CD4-positive, CD25-positive, alpha-beta regulatory T cell (primary cell): ENCODE results near the gene DOCK1. TPM values are rescaled to one million over a fixed set of nuclear protein-coding genes. Genes with fewer than 3 reads are reported as not detected.
"Not testable (repeated sequence)": the region's sequence is repeated elsewhere in the genome, so short reads cannot be mapped to it uniquely, and the experiment has no call there.

Experiments
- ATAC-seq, 2 donors: fragments of 150-1000 bp; cut with Tn5 transposase; one replicate each; pipeline ENCODE4 v1.10.0; 2021; ENCODE audit warnings: low read depth in 2 of 2, moderate number of reproducible peaks in 2 of 2, moderate library complexity in 1 of 2
- DNase-seq, 3 donors: peaks; one replicate each; pipeline versions ENCODE4 v3.0.0 to v3.0.0-alpha.2; 2012 to 2022; ENCODE audit warnings: mixed read lengths in 1 of 3
- H3K27ac ChIP-seq: one replicate; pipeline ENCODE4 v1.7.0; 2013; ENCODE audit warnings: mild to moderate bottlenecking, low read length; ENCODE audit not compliant: insufficient read depth, poor library complexity, severe bottlenecking
- H3K27me3 ChIP-seq: one replicate; pipeline ENCODE4 v1.7.0; 2013; ENCODE audit warnings: low read length; ENCODE audit not compliant: control insufficient read depth, insufficient read depth
- H3K36me3 ChIP-seq: one replicate; pipeline ENCODE4 v1.7.0; 2013; ENCODE audit warnings: mild to moderate bottlenecking, low read length, moderate library complexity; ENCODE audit not compliant: control insufficient read depth, insufficient read depth
- H3K4me1 ChIP-seq: 2 replicates; pipeline ENCODE4 v1.7.0; 2013; ENCODE audit warnings: mild to moderate bottlenecking, low read length; ENCODE audit not compliant: insufficient read depth, control insufficient read depth, poor library complexity, severe bottlenecking
- H3K4me3 ChIP-seq: one replicate; pipeline ENCODE4 v1.7.0; 2013; ENCODE audit warnings: low read depth, mild to moderate bottlenecking, low read length, moderate library complexity
- H3K9me3 ChIP-seq, 2 experiments: 1 replicate in 1 of 2; 2 replicates in 1 of 2; pipeline ENCODE4 v1.7.0; 2013; ENCODE audit warnings: low read length in 2 of 2, mild to moderate bottlenecking in 1 of 2, moderate library complexity in 1 of 2; ENCODE audit not compliant: control insufficient read depth in 2 of 2
- H3K27ac Mint-ChIP-seq, 3 donors: one replicate each; pipeline ENCODE4 v1.8.0; 2020 to 2022; ENCODE audit warnings: mild to moderate bottlenecking in 3 of 3, mixed read lengths in 3 of 3, moderate library complexity in 2 of 3
- H3K27me3 Mint-ChIP-seq: one replicate; pipeline ENCODE4 v1.8.0; 2022; ENCODE audit warnings: mild to moderate bottlenecking, mixed read lengths
- H3K36me3 Mint-ChIP-seq: one replicate; pipeline ENCODE4 v1.8.0; 2020; ENCODE audit warnings: mixed read lengths
- H3K4me1 Mint-ChIP-seq, 4 donors: one replicate each; pipeline ENCODE4 v1.8.0; 2020 to 2022; ENCODE audit warnings: mixed read lengths in 4 of 4, mild to moderate bottlenecking in 1 of 4
- H3K4me3 Mint-ChIP-seq, 4 donors: one replicate each; pipeline ENCODE4 v1.8.0; 2020 to 2022; ENCODE audit warnings: mild to moderate bottlenecking in 4 of 4, mixed read lengths in 4 of 4, moderate library complexity in 3 of 4
- H3K9me3 Mint-ChIP-seq, 7 donors: one replicate each; pipeline ENCODE4 v1.8.0; 2020 to 2022; ENCODE audit warnings: mixed read lengths in 7 of 7, mild to moderate bottlenecking in 3 of 7, moderate library complexity in 2 of 7
- polyA plus RNA-seq, 4 donors: library from polyadenylated mRNA; unstranded; fragments of 300-500 nt; fragmentation: Illumina TruSeq; gene quantifications; one replicate each; pipeline ENCODE4 v1.2.3, GENCODE V29; 2021
- total RNA-seq: library from RNA; stranded (reverse); gene quantifications from one replicate; pipeline ENCODE4 v1.2.3, GENCODE V29; 2022

The DOCK1 gene
- total and polyA plus RNA-seq, 5 donors from 2014 or later = 0.20 TPM; not detected in 4

- H3K9me3 ChIP-seq = peaks cover 0 to 5% of the 10 kb centered on the region in 2 experiments
- H3K36me3 Mint-ChIP-seq = no peaks in the 10 kb centered on the region
- H3K9me3 Mint-ChIP-seq = peaks cover 0 to 8% (median 4%) of the 10 kb centered on the region in 7 donors
- H3K36me3 ChIP-seq = no peaks in the 10 kb centered on the region
- no peak overlapping the region for H3K27ac ChIP-seq
- H3K4me1 Mint-ChIP-seq = no peaks in the 10 kb centered on the region
- no peaks in the 10 kb centered on the region for H3K4me1 ChIP-seq
- ATAC-seq (no peak), DNase-seq (no peak)
- no peaks in the 10 kb centered on the region for H3K27me3 ChIP-seq
- no peak overlapping the region for H3K27ac Mint-ChIP-seq
- no peak overlapping the region for H3K4me3 Mint-ChIP-seq
- no peaks in the 10 kb centered on the region for H3K27me3 Mint-ChIP-seq
- H3K4me3 ChIP-seq = no peak overlapping the region
Observed at GRCh38 chr10:127283576-127283975, 378.3 kb downstream of the DOCK1 start.

- Mint-ChIP-seq H3K9me3 (peaks cover 3 to 13% (median 5%) of the 10 kb centered on the region in 7 donors), H3K4me3 (no peak overlapping the region), H3K27ac (no peak overlapping the region), H3K4me1 (peaks cover 0 to 32% (median 11%) of the 10 kb centered on the region in 4 donors), H3K27me3 (peaks cover 14% of the 10 kb centered on the region), H3K36me3 (peaks cover 3% of the 10 kb centered on the region)
- Histone ChIP-seq H3K4me3 (no peak overlapping the region), H3K27me3 (no peaks in the 10 kb centered on the region), H3K9me3 (peaks cover 0 to 5% of the 10 kb centered on the region in 2 experiments), H3K36me3 (no peaks in the 10 kb centered on the region), H3K27ac (no peak overlapping the region), H3K4me1 (peaks cover 16% of the 10 kb centered on the region)
- ATAC-seq (no peak), DNase-seq (no peak)
Observed at GRCh38 chr10:127290850-127291249, 385.6 kb downstream of the DOCK1 start.

DNA sequence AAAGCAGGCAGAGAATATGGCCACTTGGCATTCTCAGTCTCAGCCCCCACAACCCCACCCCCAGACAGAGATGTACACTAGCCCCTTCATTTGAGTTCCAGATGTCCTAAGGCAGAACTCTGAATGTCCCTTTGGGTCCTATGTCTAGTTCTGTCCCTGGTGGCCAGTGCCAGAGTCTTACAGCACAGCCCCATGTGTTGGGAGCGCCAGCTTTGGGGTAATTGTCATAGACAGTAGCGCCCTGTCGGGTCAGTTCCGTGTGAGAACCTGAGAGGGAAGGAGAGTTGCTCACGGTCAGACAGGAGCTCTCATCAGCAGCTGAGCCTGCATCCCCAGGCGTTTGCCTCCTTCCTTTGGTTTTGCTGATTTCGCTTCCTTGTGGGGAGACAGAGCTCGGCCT is 386.1 kb downstream of the DOCK1 start:
- peaks cover 3 to 13% (median 5%) of the 10 kb centered on the region in 7 donors for H3K9me3 Mint-ChIP-seq

GRCh38 chr10:127292888-127293287 is 387.7 kb downstream of the DOCK1 start:
- peaks cover 0 to 36% (median 11%) of the 10 kb centered on the region in 4 donors for H3K4me1 Mint-ChIP-seq
- Histone ChIP-seq H3K9me3 (peaks cover 0 to 5% of the 10 kb centered on the region in 2 experiments), H3K27me3 (no peaks in the 10 kb centered on the region), H3K4me3 (no peak overlapping the region), H3K27ac (no peak overlapping the region), H3K36me3 (no peaks in the 10 kb centered on the region), H3K4me1 (peaks cover 16% of the 10 kb centered on the region)
- H3K27me3 Mint-ChIP-seq = peaks cover 14% of the 10 kb centered on the region
- peaks cover 3% of the 10 kb centered on the region for H3K36me3 Mint-ChIP-seq
- no peak for DNase-seq
- H3K4me3 Mint-ChIP-seq = no peak overlapping the region
- peaks cover 3 to 8% (median 7%) of the 10 kb centered on the region in 7 donors for H3K9me3 Mint-ChIP-seq
- no peak for ATAC-seq
- no peak overlapping the region for H3K27ac Mint-ChIP-seq

More for the DNA sequence above, 386.1 kb downstream of the DOCK1 start:
- no peaks in the 10 kb centered on the region for H3K36me3 ChIP-seq
- no peak overlapping the region for H3K27ac ChIP-seq
- no peak overlapping the region for H3K27ac Mint-ChIP-seq
- H3K27me3 ChIP-seq = no peaks in the 10 kb centered on the region
- DNase-seq = no peak
- H3K4me3 ChIP-seq = no peak overlapping the region
- peaks cover 3% of the 10 kb centered on the region for H3K36me3 Mint-ChIP-seq
- peaks cover 0 to 5% of the 10 kb centered on the region in 2 experiments for H3K9me3 ChIP-seq
- H3K4me1 Mint-ChIP-seq = peaks cover 0 to 34% (median 11%) of the 10 kb centered on the region in 4 donors
- H3K4me3 Mint-ChIP-seq = no peak overlapping the region
- ATAC-seq = no peak
- H3K27me3 Mint-ChIP-seq = peaks cover 14% of the 10 kb centered on the region
- peaks cover 16% of the 10 kb centered on the region for H3K4me1 ChIP-seq

DNA sequence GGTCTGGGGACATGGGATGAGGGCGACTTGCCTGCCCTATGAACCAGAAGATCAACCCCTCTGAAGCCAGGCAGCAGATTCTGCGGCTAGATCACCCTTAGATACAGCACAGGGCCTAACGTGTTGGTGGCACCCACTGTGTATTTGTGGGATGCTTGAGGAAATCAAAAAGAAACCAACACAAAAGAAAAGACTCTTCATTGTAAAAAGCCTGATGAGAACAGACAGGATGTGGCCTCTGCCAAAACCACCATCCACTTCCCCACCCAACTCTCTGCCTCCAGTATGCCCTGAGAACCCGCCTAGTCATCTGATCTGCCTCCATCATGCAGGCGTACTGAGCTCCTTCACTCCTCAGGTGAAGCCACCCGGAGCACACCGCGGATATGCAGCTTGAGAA is 388.4 kb downstream of the DOCK1 start:
- H3K27me3 Mint-ChIP-seq = peaks cover 14% of the 10 kb centered on the region
- H3K27ac ChIP-seq = no peak overlapping the region
- peak in 2 of 3 donors; percentile 54 to 78 for DNase-seq
- no peaks in the 10 kb centered on the region for H3K9me3 ChIP-seq
- H3K27me3 ChIP-seq = no peaks in the 10 kb centered on the region
- H3K4me3 Mint-ChIP-seq = peak overlapping the region in 2 of 4 donors; percentile 38 to 48
- H3K27ac Mint-ChIP-seq = peak overlapping the region in 1 of 3 donors; percentile 26
- H3K9me3 Mint-ChIP-seq = peaks cover 0 to 8% (median 4%) of the 10 kb centered on the region in 7 donors
- ATAC-seq = peak; percentile 69 to 71
- peaks cover 16% of the 10 kb centered on the region for H3K4me1 ChIP-seq
- H3K4me1 Mint-ChIP-seq = peaks cover 0 to 36% (median 11%) of the 10 kb centered on the region in 4 donors
- peaks cover 3% of the 10 kb centered on the region for H3K36me3 Mint-ChIP-seq
- no peaks in the 10 kb centered on the region for H3K36me3 ChIP-seq
- H3K4me3 ChIP-seq = no peak overlapping the region

GRCh38 chr10:127296696-127297095 is 391.5 kb downstream of the DOCK1 start:
- Histone ChIP-seq H3K27ac (no peak overlapping the region), H3K27me3 (no peaks in the 10 kb centered on the region), H3K9me3 (no peaks in the 10 kb centered on the region), H3K4me3 (no peak overlapping the region), H3K36me3 (no peaks in the 10 kb centered on the region), H3K4me1 (peaks cover 16% of the 10 kb centered on the region)
- ATAC-seq = no peak
- Mint-ChIP-seq H3K4me1 (peaks cover 0 to 36% (median 11%) of the 10 kb centered on the region in 4 donors), H3K36me3 (peaks cover 3% of the 10 kb centered on the region), H3K27me3 (no peaks in the 10 kb centered on the region), H3K9me3 (peaks cover 0 to 4% (median 0%) of the 10 kb centered on the region in 7 donors), H3K27ac (no peak overlapping the region), H3K4me3 (no peak overlapping the region)
- no peak for DNase-seq

DNA sequence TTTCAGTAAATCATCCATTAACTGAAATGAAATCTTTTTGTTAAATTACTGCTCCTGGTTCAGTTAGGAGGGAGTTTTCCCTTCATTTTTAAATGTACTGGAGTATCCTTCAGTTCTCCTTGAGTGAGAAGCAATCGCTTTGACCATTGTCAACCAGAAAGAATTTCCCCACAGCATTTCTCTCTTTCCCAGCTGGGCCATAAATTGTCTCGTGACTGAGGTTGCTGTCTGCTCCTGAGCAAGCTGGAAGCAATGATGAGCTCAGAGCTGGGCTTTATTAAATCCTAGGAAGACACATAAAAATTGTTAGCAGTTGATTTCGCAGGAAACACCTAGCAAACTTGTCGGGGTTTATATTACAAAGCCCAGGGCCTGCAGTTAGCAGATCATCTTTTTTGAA is 393.2 kb downstream of the DOCK1 start:
- H3K4me3 Mint-ChIP-seq = no peak overlapping the region
- ATAC-seq (no peak), DNase-seq (no peak)
- no peak overlapping the region for H3K27ac Mint-ChIP-seq
- no peaks in the 10 kb centered on the region for H3K27me3 ChIP-seq
- H3K4me1 ChIP-seq = peaks cover 8% of the 10 kb centered on the region
- H3K27me3 Mint-ChIP-seq = no peaks in the 10 kb centered on the region
- no peaks in the 10 kb centered on the region for H3K9me3 ChIP-seq
- H3K4me3 ChIP-seq = no peak overlapping the region
- peaks cover 0 to 4% (median 0%) of the 10 kb centered on the region in 7 donors for H3K9me3 Mint-ChIP-seq
- peaks cover 0 to 24% (median 6%) of the 10 kb centered on the region in 4 donors for H3K4me1 Mint-ChIP-seq
- no peaks in the 10 kb centered on the region for H3K36me3 ChIP-seq
- H3K36me3 Mint-ChIP-seq = peaks cover 3% of the 10 kb centered on the region
- H3K27ac ChIP-seq = no peak overlapping the region

DNA sequence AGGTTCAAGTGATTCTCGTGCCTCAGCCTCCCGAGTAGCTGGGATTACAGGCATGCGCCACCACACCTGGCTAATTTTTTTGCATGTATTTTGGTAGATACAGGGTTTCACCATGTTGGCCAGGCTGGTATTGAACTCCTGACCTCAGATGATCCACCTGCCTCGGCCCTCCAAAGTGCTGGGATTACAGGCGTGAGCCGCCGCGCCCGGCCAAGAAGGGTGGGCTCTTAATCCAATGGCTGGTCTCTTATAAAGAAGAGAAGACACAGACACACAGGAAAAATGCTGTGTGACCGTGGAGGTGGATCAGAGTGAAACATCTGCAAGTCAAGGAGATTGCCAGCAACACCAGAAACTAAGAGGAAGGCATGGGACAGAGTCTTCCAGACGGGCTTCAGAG is 394.0 kb downstream of the DOCK1 start:
- H3K36me3 Mint-ChIP-seq, H3K9me3 Mint-ChIP-seq, H3K4me3 Mint-ChIP-seq, H3K36me3 ChIP-seq, ATAC-seq, H3K27ac ChIP-seq, H3K27me3 Mint-ChIP-seq, H3K9me3 ChIP-seq, H3K27me3 ChIP-seq, H3K4me3 ChIP-seq, H3K27ac Mint-ChIP-seq, H3K4me1 ChIP-seq, DNase-seq: not testable (repeated sequence)
- peaks cover 0 to 16% (median 1%) of the 10 kb centered on the region in 4 donors for H3K4me1 Mint-ChIP-seq
